CD4-positive, alpha-beta T cell treated with Interleukin-4 for 1 hour (primary cell): ENCODE data around the gene PREX1.

ENCODE experiments used
- DNase-seq, 2 donors: peaks; one replicate each; pipeline ENCODE4 v3.0.0-alpha.2; 2020 to 2022

The PREX1 gene

DNA sequence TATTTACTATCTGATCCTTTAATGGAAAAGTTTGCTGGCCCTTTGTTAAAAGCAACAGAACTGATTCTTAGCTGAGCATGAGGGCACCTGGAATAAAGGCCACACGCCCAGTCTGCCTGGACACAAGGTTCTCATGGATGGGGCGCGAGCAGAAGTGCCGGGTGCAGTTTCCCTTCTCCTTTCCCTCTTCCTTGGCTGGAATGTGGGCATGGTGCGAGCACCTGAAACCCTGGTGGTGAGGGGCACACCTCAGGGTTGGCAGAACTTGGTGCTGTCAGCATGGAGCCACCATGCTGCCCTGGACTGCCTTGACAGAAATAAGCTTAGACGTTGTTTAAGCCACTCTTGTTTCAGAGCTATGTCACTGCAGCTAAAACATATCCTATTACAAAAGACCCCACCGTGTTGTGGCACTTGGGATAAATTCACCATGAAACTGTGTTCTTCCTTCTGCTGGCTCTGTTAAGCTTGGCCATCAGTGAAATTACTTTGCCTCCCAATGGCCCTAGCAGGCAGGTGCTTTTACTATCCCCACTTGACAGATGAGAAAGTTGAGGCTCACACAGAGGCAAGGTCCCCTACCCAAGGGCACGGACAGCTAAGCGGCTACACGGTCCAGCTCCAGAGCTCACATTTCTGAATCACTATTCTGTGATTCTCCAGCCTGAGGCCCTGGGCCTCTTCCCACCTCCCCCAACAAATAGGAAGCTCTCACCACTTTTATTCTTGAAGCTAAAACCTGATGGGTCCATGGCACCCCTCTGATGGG lies 115.9 kb downstream of the PREX1 start:
- no peak for DNase-seq

DNA sequence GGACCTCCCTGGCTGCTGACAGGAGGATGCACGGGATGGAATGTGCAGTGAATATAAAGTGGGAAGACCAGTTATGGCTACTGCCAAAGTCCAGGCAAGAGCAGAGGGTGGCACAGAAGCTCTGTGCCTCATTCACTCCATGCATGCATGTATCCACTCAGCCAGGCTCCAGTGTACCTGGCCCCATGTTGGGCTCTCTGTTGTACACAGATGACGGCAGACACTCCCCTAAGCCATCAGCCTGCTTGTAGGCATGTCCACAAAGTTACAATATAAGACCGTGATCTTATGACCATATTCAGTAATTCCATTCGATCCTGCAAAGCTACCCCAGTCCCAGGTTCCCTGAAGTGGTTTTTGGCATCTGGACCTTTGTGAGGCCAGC lies 116.8 kb downstream of the PREX1 start:
- no peak for DNase-seq

DNA sequence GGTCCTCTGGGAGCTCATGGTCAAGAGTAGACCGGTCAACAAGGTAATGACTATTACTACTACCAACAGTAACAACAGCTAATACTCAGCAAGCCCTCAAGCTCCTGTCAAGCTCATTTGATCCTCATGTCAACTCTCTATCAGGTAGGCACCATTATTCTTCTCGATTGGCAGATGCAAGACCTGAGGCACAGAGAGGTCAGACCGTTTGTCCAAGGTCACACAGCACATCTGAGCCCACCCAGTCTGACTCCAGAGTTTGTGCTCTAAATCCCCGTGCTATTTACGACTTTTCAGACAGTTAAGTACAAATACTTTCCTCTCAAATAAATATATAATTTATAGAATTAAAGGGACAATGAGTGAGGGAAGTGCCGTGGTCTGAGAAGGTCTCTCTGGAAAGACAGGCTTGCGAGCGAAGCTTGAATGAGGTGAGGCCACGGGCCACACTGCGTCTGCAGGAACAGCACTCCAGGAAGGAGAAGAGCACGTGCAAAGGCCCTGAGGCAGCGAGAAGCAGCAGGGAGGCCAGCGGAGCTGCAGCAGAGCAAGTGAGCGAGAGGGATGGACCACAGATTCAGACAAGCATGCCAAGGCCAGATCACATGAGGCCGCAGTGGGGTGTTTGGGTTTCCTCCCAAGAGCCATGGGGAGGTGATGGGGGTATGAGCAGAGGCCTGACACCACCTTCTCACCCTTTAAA lies 117.3 kb downstream of the PREX1 start:
- DNase-seq = no peak

DNA sequence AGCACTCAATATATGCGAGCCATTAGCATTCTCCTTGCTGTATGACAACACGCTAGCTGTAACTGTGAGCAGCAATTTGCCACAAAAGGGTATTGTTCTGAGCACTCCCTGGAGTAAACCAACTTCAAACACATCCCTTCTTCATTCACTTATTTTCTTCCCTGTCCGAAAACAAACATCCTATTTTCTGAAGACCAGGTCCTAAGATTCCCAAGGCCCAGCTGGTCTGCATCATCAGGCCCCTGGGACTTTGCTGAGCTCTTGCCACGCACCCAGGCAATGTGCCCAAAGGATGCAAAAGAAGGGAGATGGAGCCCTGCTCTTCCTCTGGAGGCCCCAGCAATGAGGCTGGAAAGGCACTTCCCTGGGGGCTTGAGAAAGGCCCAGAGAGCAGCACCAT lies 118.1 kb downstream of the PREX1 start:
- no peak for DNase-seq

DNA sequence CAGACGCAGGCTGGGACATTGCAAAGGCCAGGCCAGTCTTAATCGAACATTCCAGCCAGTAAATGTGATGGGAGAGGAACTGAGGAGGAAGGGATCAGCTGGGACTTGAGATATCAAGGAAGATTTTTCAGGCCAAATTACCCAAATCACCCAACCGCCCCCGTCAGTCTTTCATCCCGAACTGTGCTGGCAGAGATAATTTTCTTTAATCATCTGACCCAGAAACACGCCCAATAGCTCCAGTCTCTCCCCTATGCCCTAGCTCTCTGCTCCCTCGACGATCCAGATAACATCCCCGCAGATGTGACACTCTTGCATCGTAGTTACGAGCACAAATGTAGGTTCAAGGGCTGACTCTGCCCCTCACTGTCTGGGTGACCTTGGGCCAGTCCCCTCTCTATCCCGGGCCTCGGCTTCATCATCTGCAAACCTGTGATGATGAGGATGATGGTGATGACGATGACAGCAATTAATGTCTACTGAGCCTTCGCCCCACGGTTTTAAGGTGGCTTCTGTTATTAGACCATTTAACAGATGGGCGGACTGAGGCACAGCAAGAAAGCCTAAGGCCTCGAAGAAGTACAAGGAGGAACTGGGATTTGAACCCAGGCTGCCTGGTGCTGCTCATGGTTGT lies 118.6 kb downstream of the PREX1 start:
- no peak for DNase-seq

DNA sequence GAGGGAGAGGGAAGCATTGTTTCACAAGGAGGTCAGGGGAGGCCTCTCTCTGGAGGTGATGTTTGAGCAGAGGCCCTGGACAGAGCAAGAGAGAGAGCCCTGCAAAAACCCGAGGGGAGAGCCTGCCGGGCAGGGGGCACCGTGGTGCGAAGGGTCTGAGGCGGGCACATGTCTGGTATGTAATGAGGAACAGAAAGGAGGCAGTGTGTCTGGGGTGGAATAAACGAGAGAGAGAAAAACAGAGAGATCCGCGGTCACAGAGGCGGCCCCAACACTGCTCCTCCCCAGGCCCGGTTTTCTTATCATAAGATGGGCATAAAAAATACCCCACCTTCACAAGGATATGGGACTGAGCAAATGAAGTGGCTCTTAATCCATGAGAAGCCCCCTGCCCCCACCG lies 119.2 kb downstream of the PREX1 start:
- no peak for DNase-seq

DNA sequence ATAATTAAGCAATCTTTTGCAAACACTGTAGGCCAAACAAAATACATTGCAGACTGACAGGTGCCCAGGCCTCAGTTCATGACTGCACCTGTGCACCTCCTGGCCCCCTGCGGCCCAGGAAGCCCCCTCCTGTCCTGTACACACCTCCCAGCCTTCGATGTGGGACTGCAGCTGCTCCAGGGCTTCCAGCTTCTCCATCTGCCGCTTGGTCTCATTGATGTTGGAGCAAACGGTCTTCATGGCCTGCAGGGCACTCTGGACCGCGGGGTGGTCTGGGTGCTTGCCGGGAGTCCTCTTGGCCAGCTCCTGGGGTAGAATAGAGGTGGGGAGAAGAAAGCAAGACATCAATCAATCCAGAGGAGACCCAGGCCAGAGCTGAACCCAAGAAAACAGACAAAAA lies 119.7 kb downstream of the PREX1 start:
- DNase-seq = no peak

DNA sequence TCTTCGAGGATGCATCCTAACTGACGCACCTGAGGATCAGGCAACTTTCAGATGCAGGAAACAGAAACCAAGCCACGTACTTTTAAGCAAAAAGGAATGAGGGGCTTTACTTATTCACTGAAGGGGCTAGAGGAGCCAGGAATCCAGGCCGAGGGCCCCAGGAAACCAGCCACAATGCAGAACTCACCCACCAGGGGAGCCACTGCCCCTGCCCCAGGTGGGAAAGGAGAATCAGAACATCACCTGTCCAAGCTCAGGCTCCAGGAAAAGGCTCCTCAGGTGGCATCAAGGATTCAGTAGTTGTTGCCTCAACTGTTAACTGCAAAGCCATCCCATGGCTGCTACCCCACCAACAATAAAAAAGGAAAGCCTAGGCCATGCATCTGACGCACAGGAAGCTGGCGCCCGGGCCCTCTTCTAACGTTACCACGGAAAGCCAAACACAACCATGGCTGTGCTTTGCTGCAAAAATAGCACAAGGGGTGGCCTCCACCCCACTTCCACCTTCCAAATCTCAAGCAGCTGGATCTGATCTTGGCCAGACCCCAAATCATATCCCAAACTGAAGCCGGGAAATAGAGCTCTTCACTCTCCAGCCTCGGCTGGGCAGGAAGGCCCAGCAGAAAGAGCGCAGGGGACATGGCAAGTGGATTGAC lies 121.0 kb downstream of the PREX1 start:
- no peak for DNase-seq

DNA sequence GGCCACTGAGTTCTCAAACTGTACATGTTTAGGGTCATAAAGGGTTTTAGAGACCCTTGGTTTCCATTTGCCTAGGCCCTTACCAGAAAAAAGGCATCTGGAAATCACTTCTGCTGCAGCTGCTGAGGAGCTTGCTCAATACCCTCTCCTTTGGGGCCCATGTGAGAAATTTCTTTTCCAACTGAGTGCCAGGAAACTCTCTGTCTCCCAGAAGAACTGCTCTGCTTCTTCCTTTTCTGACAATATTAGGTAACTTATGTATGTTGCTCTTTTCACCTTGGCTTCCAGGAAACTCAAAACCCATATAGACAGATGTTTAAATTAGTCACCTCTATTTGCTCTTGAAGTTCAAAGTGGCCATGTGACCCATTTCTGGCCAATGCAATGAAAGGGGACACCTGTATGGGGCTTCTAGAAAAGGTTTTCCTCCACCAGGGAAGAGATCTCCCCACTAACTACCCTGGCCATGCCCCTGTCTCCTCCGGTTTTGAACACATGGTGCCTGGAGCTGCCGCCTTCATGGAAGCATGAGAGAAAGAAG lies 121.6 kb downstream of the PREX1 start:
- DNase-seq = no peak

DNA sequence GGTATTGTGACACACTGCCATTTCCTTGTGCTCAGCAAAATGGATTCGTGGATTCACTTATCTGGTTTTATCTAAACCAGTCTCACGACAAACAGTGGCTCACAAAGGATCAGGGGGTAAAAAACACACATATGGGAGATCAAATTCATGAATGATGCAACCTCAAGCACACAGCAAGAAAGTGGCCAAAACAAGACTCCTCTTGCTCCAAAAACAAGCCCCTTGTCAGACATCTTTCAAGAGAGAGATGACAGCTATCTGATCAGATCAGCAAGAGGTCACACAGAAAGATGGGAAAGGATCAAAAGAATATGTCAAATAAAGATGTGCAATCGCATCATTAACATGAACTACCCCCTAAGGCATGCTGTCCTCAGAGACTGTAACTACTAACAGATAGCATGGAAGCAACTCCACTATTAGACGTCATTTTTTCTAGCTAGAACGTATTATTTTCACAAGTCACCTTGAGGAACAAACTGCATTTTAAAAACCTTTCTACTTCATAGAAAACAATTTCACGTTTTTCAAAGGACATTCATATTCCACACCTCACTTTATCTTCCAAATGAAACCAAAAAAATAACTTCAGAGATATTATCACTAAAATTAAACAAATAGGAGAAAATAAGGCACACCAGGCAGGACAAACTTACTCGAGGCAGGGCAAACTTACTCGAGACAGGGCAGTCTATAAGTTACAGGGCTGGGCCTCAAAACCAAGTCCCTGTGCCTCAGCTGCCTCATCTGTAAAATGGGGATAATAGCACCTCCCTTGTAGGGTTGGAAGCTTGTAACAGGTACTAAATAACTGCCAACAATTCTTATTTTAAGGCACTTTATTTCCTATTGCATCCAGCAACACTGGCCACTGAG lies 122.3 kb downstream of the PREX1 start:
- DNase-seq = no peak

DNA sequence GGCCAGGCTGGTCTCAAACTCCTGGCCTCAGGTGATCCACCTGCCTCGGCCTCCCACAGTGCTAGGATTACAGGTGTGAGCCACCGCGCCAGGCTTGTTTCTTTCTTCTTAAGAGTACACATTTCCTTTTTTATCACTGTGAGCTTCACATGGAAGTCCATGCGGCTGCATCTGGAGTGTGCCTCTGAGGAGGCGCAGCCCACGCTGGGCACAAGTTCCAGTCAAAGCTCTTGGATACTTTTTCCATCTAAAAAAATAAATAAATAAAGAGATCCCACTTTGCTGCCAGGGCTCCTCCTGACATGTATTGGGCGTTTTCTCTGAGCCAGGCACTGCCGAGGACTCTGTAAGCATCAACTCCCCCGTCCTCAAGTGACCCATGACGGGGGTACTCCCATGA lies 123.0 kb downstream of the PREX1 start:
- DNase-seq = no peak

DNA sequence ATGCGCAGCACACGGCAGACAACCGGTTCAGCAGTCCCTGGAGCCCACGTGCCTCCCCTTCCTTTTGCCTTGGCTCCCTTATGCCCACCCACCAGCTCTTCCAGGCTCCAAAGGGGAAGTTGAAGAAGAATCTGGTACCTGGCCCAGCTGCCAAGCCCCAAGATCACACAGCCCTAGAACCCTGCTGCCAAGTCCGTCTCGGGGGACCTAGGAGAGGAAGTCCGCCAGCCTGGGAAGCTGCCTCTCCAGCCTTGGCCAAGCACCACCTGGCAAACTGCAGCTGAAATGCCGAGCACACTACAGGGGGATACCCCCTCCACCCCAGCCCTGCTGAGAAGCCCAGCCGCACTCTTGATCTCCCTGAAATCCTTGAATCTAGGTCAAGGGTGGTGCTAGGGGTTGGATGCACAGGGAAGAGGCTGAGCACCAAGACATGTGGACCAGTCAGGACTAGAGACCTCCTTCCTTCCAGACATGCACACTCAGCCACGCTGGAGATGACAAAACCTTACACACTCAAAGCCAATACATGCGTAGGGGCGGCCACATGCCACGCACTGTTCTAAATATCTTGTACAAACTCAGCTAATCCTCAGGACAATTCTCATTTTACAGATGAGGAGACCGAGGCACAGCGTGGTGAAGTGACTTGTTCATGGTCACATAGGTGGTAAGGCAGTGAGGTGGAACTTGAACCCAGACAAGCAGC lies 124.1 kb downstream of the PREX1 start:
- no peak for DNase-seq

DNA sequence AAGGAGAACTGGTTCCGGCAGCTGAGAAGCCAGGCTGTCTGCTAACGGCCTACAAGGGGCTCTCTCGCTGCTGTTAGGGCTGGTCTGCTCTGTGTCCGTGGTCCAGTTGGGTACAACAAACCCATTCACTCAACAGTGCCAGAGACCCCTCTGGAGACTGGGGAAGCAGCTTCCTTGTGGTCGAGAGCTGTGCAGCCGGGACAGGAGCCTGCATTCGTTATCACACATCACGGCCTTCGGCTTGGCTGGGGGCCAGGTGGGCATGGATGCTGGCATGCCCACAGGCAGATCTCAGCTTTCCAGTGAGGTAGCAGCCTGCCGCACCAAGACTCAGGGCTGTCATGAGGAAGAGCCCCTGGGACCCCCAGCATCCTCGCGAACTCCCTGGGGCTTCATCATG lies 124.7 kb downstream of the PREX1 start:
- DNase-seq = no peak

DNA sequence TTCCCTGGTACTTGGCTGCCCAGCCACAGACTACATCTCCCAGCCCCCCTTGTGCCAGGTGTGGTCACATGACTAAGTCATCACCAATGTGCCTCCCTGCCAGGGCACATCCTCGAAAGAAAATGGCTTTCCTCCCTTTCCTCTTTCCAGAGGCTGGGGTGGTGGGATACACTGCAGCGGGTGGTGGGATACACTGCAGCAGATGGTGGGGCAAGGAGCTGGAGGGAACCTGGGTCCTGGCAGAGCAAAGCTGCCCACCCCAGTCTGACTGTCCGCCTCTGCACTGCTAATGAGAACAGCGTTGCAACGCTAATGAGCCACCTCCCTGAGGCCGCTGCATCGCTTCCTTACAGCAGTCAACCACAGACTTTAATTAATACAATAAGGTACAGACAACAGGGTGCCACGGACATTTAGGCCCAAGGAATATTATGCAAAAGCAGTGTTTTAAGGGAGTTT lies 125.3 kb downstream of the PREX1 start:
- DNase-seq = no peak

DNA sequence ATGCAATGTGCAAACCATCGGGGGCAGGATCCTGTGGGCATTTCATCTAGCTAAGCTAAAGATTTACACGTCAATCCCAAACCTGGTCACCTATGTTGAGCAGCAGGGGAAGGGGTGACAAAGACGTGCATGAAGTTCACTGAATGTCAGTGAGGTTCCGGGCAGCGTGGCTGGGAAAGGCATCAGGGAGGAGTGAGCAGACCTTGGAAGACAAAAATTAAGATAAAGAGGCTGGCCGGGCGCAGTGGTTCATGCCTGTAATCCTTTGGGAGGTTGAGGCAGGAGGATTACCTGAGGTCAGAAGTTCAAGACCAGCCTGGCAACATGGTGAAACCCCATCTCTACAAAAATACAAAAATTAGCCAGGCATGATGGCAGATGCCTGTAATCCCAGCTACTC lies 126.1 kb downstream of the PREX1 start:
- DNase-seq = no peak

DNA sequence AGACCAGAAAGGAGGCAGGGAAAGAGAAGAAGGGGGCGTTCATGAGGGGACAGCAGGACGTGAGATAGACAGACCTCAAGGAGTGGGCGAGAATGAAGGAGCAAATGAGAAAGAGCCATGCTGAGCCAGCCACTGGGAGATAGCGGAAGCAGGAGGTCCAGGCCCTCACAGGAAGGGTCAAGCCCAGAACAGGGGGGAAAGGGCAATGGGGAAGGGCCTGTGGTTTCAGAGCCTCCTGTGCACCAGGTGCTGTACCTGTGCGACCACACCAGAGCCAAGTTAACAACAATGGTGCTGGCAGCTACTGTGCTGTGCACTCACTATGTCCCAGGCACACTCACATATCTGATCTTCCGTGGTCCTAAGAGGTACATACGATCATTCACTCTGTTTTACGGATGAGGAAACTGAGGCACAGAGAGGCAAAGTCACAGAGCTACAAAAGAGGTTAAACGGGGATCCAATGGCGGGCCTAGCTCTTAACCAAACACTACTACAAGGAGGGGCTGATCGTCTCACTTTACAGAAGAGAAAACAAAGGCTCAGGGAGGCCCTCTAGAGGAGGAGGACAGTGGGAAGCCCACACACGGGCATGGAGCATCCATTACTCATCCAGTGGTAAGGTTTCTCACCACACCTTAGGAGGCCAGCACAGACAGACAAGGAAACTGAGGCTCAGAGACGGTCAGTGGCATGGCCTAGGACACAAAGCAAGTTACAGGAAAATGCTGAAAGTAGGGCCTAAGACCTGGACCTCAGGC lies 129.1 kb downstream of the PREX1 start:
- no peak for DNase-seq

DNA sequence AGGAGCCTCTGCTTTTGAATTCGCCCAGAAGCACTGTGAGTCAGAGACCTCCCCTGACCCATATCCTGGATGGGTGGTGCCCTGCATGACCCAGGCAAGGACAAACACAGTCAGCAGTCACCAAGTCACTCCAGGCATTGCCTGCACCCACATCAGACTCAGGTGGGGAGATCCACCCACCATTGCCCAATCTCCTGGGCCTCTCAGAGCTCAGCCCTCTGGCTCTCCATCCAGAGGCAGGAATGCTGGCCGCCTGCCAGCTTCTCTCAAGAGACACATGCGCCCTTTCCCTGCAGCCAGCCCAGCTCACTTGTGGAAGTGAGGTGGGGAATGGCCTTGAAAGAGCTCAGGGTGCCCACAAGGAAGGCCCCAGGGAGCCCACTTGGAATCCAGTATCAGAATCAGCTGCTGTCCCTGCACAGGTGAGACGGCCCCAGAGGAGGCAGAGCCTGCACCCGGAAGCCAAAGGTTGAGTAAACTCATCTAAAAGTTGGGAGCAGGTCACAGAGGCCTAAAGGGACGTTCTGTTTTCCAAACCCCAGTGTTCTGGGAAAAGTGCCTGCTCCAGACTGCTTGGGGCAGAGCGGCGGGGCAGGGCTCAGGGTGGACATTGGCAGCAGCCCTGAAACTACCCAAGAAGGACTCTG lies 129.8 kb downstream of the PREX1 start:
- no peak for DNase-seq

DNA sequence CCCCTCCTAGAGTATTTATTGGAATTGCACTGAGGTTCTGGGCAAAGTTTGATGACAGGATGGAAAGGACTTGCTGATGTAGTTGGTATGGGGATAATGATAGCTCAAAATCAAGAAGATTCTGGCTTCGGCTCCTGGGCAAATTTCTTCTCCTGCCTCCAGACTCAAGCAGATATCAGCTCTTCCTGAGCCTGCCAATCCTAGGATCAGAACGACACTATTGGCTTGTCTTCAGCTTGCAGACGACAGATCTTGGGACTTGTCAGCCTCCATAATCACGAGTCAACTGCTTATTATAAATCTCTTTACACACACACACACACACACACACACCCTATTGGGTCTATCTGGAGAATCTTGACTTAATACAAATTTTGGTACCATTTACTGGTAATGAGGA lies 131.1 kb downstream of the PREX1 start:
- no peak for DNase-seq

DNA sequence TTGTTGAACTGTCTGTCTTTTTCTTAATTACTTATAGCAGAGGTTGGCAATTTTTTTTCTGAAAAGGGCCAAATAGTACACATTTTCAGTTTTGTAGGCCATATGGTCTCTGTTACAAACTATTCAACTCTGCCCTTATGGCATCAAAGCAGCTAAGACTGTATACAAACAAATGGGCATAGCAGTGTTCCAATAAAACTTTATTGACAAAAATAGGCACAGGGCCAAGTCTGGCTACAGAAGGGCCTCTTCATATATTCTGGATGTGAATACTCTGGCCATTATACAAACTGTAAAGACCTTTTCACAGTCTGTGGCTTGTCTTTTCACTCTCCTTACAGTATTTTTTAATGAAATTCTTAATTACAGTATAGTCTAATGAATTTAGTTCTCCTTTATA lies 132.1 kb downstream of the PREX1 start:
- DNase-seq = no peak

DNA sequence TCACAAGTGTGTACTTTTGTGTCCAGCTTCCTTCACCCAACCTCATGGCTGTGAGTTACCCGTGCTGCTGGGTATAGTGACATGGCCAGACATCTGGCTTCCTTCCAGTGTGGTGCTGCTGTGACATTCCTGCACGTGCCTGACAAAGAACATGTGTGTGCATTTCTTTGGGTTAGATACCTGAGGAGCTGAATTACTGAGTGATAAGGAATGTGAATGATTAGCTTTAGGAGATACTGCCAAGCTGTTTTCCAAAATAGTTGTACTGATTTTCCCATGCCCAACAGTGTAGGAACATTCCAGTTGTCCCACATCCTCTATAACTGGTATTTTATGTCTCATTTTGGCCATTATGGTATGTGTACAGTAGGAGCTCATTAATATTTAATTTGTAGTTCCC lies 132.5 kb downstream of the PREX1 start:
- DNase-seq = no peak
